NOMO-1 treated with dmso at 0.1 percent for 144 hours (cell line): ENCODE results near the gene LIMCH1.
"Not testable (repeated sequence)": the region's sequence is repeated elsewhere in the genome, so short reads cannot be mapped to it uniquely, and the experiment has no call there.

ENCODE experiments used
- DNase-seq: peaks from one replicate; lab custom pipeline; 2025; ENCODE audit not compliant: unreplicated experiment; lab: John Stamatoyannopoulos, UW

LIMCH1 gene, protein sequence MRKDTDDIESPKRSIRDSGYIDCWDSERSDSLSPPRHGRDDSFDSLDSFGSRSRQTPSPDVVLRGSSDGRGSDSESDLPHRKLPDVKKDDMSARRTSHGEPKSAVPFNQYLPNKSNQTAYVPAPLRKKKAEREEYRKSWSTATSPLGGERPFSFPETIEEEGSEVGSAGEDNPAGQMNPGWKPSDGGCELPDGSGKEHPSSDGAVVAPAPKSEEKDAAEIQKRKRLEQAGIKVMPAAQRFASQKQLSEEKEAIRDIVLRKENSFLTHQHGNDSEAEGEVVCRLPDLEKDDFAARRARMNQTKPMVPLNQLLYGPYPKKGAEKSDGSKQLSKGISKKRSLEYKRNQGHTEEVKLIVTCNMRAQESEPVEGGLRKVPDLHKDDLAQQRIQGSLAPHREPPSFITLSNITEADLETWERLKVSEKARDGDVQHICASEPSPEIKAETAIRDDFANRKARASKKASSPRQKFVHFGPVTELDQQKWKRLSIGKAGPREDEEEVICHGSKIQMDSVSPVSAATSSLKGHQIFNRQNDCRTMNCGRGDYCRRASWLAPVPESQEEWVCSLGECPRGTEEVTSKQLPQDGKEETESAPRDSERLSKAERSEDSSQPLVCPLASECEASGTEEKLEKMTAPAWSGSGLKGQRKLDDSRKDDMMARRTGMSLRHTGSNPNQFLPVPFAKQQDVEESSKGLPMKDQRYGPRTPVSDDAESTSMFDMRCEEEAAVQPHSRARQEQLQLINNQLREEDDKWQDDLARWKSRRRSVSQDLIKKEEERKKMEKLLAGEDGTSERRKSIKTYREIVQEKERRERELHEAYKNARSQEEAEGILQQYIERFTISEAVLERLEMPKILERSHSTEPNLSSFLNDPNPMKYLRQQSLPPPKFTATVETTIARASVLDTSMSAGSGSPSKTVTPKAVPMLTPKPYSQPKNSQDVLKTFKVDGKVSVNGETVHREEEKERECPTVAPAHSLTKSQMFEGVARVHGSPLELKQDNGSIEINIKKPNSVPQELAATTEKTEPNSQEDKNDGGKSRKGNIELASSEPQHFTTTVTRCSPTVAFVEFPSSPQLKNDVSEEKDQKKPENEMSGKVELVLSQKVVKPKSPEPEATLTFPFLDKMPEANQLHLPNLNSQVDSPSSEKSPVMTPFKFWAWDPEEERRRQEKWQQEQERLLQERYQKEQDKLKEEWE (N-terminal part only)

DNA sequence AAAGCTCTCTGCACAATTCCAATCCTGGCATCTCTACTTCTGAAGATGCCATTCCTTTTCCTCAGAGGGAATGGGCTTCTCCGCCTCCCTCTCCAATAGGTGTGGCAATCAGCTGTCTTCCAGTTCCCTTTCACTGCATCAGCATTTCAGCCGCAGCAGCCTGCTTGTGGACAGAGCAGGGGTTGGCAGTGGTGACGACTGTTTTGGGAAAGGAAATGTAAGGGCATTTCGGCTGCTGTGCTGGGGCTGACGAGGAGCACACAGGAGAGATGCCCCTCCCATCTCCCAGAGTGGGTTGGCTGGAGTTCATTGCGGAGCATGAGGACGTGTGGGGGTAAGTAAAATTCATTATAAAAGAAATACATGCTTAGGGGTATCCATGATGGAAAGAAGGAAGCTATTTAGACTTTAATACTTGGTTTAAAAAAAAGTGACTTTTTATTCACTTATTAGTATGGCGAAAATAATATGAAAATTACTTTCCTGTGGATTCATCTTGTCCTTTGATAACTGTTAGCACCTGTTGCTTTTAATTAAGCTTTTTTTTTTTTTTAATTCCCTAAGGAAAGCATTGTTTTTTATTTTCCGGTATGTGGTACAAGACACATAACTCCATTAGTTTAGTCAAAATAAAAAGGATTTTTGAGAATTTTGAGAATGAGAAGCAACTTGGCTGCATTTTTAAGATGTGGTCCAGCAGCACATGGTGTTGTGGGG, at the start of gene LIMCH1:
Gene LIMCH1 (plus strand): TSS at position 141 of the 717 bp plus-strand sequence. CDS start 67,839 bp downstream, outside the sequence.
- DNase-seq: no peak

DNA sequence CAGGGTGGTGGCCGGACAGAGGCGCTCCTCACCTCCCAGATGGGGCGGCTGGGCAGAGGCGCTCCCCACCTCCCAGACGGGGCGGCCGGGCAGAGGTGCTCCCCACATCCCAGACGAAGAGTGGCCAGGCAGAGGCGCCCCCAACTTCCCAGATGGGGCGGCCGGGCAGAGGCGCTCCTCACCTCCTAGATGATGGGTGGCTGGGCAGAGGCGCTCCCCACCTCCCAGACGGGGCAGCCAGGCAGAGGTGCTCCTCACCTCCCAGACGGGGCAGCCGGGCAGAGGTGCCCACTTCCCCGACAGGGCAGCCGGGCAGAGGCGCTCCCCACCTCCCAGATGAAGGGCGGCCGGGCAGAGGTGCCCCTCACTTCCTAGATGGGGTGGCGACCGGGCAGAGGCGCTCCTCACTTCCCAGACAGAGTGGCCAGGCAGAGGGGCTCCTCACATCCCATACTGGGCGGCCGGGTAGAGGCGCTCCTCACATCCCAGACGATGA, 46.8 kb upstream of the LIMCH1 start:
- DNase-seq: not testable (repeated sequence)

DNA sequence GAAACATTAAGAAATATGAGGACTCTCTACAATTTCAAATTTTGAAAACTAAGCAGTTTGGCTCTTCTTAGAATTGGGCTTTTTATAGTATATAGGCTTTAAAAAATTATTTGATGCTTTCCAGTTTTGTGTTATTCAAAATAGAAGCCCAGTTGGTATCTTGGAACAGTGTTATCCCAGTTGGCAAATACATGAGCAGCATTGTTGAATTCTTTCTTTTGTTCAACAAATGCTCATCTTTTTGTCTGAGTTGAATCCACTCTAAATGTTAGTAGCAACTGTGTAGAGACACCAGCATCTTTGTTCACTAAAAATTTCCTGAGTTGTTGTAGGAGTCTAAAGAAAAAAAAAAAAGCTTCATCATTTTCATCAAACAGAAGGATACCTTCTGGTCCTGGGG, 41.0 kb upstream of the LIMCH1 start:
- DNase-seq: no peak

DNA sequence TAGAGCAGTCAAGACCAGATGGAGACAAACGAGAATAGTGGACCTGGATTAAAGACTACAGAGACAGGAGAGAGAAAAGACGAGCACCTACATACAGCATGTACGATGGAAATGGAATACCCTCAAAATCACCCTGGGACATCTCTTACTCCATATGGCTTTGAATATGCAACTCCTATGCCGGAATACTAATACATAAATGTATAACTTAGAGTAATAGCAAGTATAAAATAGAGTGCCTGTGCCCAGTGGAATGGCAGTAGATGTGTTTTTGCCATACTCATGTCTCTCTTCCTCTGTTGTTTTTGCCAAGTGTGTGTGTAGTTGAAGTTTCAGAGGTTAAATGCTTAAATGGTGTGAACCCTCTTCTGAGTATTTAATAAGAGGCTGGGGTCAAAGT, 39.8 kb upstream of the LIMCH1 start:
- no peak for DNase-seq

DNA sequence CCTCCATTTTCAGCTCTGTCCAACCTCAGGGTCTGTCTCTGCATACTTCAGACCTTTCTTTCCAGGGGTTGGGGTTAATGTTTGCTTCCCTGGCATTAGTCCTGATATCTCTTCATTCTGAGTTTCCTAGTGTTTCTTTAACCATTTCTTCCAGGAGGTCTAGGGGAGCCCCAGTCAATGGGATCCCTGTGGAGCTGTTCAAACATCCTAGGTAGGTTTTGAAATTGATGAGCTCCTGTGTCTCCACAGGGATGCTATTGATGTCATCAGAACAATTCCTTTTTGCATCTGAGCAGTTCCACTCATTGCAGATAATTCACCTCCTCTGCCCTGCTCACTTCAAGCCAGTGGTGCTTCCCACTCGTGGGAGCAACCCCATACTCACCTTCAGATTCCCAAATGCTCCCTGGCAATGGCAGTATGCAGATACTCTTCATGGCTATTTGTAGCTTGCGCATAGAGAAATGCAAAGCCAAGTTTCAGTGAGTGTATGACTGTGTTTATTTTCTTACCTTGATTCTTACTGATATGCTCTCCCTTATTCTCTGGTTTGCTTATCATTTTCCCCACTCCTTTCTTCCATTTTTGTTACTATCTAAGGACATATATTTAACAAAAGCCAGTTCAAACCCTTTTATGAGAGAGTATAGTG, 33.7 kb upstream of the LIMCH1 start:
- DNase-seq: no peak

DNA sequence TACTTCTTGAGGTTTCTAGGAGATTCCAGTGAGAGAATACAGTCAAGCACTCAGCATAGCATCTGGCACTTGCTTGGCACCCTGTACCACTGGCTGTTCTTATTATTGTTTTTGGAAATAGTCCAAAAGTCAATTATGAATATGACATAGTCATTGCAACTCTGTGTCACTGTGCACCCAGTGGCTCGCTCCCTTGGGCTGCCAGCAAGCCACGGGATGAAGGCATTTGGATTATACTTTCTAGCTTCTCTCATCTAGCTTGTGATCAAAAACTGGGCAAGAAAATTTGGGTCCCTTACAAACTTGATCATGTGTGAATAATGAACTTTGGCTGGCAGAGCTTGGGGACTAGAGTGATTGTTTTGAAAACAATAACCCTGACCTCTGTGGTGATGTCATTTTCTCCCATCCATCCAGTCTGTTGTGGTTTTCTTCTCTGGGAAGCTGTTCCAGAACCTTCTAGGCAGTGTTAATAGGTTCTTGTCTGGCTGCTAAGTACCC, 32.7 kb upstream of the LIMCH1 start:
- DNase-seq: no peak

DNA sequence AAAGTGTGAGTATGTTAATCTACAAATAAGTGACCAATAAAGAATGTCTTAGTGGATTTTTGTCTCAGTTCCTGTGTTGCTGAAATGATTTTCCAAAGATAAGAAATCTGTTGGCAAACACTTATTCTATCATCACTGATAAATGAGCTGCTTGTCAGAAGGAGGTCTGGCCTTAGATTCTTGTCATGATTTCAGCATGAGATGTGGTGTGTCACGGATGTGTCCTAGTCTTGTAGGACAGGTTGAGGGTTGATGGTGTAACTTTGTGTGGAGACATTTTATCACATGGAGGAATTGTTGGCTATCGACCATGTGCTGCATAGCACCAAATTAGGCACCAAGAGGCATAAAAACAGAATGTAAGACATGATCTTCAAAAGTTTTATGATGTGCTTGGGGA, 31.8 kb upstream of the LIMCH1 start:
- no peak for DNase-seq

DNA sequence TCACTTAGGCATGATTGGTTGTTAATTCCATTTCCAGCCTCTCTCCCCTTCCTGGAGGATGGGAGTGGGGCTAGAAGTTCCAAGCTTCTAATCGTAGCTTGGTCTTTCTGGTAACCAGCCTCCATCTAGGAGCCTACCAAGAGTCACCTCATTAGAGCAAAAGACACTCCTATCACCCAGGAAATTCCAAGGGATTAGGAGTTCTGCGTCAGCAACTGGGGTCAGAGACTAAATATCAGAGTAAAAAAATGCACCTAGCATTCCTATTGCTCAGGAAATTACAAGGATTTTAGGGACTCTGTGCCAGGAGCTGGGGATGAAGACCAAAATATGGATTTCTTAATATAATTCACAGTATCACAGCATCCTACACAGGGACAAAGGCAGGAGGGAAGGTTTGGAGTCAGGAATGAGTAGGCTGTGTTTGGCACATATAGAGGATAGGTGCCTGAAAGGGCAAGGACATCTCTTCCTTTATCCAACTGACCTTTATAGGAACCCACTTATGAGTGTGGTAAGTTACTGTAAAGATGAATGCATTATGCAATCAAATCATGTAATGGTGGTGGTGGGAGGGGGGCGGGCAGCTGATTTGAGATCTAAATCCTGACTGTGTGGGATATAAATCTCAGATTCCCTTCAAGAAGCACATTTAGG, 30.5 kb upstream of the LIMCH1 start:
- no peak for DNase-seq

DNA sequence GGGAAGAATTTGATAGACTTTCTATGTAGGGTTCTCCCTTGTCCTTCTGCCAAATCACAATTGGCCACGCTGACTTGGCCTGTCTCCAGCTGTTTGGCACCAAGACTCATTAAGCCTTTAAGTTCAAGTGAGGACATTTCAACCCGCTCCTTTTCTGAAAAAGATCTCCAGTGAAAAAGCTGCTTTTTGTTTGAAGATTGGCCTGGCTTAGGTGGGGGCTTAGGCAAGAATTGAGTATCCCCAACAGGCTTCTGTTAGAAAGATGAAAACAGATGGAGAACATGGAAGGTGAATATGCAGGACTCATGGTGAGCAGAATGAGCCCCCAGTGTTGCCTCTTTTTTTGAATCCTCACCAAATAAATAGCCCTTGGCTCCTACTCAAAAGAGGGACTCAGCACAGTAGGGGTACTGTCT, 28.5 kb upstream of the LIMCH1 start:
- no peak for DNase-seq

DNA sequence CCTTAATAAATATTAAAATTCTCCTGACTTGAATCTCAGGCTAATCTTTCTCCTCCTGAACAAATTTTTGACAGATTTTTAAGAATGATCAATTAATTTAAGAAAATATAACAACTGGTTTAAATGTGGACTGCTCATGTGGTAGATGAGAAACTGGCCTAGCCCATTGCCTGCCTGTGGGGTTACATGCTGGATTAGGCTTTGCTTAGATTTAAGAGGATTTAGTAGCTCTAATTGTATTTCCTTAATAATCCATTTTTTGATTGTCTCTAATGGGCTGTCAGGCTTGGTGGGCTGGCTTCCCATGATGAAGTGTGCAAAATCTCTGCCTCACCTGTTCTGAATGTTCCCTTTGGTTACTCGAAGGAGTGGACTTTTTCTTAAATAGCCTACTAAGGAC, 27.8 kb upstream of the LIMCH1 start:
- no peak for DNase-seq

DNA sequence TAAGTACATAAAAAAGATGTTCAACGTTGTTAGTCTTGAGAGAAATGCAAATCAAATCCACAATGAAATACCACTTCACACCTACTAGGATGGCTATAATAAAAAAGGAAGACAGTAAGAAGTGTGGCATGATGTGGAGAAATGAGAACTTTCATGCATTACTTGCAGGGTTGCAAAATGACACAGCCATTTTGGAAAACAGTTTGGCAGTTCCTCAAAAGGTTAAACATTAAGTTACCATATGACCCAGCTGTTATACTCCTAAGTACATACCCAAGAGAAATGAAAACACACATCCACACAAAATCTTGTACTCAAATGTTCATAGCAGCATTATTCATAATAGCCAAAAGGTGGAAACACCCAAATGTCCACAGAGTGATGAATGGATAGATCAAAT, 25.8 kb upstream of the LIMCH1 start:
- DNase-seq: peak; percentile 35

DNA sequence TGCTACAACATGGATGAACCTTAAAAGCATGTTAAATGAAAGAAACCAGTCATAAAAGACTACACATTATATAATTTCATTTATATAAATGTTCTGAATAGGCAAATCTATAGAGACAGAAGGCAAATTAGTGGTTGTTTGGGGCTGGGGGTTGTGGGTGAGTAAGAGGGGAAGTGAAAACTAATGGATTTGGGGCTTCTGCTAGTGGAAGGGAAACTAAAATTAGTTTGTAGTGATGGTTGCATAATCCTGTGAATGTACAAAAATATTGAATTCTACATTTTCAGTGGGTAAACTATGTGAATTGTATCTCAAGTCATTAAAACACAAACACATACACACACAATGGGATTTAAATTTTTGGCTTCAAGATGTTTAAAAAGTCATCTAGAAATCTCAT, 25.4 kb upstream of the LIMCH1 start:
- peak; percentile 61 for DNase-seq

DNA sequence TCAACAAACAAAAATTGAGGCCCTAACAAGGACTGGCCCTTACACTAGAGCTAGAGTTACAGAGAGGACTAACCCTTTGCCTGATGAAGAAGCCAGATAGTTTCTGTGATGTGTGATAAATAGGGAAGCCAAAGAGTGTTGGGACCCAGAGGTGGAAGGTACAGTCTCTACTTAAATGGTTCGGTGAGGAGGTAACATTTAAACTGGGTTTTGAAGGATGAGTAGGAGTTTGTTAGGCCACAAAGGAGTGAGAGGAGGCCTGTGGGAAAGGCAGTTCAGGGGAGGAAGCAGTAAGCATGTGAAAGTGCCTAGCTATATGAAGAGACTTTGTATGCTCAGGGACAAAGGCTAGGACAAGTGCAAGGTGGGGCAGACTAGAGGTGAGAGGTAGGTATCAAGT, 23.8 kb upstream of the LIMCH1 start:
- DNase-seq: no peak

DNA sequence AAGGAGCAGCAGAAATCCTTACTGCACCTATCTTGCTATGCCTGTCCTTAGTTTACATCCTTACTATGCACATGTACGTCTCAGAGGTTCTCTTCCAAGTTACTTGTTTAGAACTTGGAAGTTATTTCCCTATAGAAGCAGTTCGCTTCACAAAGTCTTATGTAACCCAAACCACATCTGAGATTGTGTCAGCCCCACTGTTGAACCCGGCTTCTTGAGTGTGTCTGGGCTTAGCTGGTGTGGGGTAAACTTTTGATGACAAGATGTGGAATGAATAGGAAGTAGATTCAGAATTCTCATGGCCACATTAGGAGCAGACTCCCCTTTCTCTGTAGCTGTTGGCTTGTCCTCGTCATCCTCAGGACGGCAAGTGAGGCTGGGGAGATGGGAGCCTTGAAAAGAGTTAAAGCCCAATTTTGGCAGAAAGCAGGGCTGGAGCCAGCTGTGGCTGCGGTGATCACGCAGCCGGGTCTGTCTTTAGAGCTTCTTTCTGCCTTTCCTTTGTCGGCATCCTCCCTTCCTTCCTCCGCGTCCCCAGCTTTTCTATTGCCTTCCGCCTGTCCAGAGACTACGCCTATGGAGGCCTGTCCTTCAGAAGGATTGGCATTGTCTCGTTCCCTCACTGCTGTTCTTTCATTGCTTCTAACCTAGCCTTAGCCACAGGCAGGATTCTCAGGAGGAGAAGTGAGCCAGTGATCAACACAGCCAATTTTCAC, 23.0 kb upstream of the LIMCH1 start:
- DNase-seq: peak; percentile 67

DNA sequence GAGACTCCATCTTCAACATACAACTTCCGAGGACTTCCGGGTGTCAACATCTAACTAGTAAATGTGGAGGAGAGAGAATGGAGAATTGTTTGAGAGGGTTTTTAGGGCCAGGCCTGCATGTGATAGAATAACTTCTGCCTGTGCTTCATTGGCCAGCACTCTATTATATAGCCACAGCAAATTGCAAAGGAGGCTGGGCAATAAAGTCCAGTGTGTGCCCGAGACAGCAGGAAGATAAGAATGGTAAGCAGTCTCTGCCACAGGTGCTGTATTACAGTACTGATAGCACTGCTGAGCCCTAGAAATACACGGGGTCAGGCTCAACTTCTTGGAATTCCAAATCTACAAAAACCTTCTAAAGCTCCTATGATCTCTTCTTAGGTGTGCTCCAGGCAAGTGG, 20.8 kb upstream of the LIMCH1 start:
- no peak for DNase-seq

DNA sequence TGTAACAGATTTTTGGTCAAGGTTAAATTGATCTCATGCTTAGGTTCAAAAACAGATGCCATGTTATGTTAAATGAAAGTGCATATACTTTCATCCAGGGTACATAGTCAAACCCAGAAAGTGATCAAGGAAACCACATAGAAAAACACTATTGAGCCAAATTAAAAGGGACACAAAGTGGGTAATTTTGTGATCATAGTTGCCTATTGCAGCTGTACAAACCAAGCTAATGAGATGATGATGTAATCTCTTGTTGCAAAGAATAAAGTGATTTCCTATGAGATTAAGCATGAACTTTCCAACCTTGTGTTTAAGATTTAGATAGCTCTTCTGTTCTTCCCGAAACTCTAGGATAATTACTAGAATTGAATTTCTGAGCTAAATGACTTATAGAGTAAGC, 20.2 kb upstream of the LIMCH1 start:
- DNase-seq: no peak

DNA sequence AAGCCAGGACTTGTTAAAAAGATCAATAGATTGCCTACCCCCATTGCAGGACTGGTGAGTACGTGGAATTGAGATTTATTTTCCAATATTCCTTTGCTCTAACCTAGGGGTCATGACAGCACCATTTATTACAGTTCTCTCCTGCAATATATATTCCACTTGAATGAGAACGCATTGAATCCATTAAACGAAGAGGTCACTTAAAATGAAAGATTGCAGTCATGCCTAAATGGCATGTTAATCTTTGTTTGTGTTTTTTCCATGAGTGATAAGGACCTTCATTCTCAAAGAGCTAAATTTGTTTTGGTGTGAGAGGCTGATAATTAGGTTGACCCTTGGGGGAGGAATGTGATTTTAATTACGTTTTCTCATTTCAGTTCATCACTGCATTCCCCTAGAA, 13.5 kb upstream of the LIMCH1 start:
- DNase-seq: no peak

DNA sequence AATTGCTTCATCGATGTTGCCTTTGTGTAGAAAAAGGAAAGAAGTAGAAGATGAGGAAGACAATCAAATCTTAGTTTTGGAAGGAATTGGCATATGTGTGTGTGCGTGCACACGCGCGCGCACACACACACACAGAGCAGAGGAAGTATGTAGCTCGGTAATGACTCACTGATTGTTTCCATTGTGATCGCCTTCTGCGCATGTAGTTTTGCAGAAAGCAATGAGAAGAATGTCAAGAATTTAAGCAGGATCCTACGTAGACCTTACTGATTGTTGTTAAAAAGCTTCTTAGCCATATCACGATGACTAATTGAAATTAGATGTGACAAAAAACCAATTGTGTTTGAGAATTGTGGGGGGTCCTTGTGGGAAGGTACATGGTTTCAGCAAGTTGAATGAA, 12.8 kb upstream of the LIMCH1 start:
- DNase-seq: no peak

DNA sequence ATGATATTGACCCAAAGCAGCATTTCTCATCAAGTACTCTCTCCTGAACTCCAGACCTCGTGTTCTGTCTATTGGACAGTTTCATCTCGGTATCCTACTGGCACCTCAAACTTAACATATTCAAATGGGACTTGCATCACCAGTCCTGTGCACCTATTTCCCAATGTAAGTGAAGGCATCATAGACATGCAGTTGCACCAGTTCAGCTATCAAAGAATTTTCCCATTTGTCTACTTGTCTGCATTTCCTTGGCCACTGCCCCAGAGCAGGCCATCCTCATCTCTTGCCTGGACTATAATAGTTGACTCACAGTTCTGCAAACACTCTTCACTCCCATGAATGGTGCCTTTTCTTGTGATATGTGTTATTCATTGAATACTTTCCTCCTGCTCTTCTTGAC, 11.3 kb upstream of the LIMCH1 start:
- no peak for DNase-seq
